GM10248 (cell line): ENCODE measurements around the gene RNF148.

Experiments
- CTCF ChIA-PET: fragments of 300-600 bp; sonication (Branson Sonifier 250); formaldehyde crosslinking; extraction: SDS; loops from one replicate; lab custom pipeline; 2021; ENCODE audit warnings: antibody characterized with exemption; lab: Yijun Ruan, JAX
- POLR2A ChIA-PET: fragments of 350-650 bp; sonication (Branson Sonifier 250); formaldehyde crosslinking; extraction: SDS; loops from one replicate; lab custom pipeline; 2020; ENCODE audit warnings: antibody characterized with exemption; lab: Yijun Ruan, JAX
- DNase-seq: peaks from one replicate; pipeline ENCODE4 v3.0.0; 2012; ENCODE audit errors: extremely low spot score
- TF ChIP-seq, protein P1 (sequence below): IDR thresholded peaks from 2 replicates; pipeline ENCODE4 v1.5.1; 2012; ENCODE audit warnings: mild to moderate bottlenecking, low read depth; ENCODE audit errors: extremely low read depth, missing control alignments, control extremely low read depth

RNF148 gene, protein sequence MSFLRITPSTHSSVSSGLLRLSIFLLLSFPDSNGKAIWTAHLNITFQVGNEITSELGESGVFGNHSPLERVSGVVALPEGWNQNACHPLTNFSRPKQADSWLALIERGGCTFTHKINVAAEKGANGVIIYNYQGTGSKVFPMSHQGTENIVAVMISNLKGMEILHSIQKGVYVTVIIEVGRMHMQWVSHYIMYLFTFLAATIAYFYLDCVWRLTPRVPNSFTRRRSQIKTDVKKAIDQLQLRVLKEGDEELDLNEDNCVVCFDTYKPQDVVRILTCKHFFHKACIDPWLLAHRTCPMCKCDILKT

DNA sequence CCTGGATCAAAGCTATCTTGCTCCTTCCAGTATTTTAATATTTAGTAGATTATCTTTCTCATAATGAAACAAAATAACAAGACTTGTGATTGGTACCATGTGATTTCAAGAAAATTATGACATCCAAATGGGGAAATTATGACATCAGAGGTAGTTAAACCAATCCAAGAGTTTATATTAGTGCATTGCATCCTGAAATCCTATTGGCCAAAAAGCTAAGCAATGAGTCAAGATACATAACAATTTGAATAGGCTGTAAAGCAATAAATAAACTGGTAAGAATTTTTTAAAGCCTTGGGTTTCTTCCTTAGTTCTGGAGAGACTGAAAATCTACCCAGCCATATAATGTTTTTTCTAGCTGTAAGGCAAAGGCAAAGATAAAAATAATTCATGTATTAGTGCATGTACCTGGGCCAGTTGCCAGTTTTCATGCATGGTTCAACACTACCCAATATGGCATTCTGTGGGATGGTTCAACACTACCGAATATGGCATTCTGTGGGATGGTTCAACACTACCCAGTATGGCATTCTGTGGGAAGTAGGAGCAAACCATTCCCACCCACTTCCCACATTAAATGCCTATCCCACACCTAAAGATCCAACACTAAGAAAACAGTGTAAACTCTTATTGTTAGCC is at the start of gene RNF148:
RNF148 (minus strand) TSS at position 51 of the 639 bp plus-strand sequence. CDS start 172 bp downstream, outside the sequence.
- no peak for DNase-seq
- CTCF ChIA-PET, result interaction anchor here (1.2 kb wide), 1 partner anchor 10 kb away, joined by 3 read pairs; no protein-coding TSS in a partner anchor
- POLR2A ChIA-PET, result no interaction called here
- TF ChIP-seq, protein P1, sequence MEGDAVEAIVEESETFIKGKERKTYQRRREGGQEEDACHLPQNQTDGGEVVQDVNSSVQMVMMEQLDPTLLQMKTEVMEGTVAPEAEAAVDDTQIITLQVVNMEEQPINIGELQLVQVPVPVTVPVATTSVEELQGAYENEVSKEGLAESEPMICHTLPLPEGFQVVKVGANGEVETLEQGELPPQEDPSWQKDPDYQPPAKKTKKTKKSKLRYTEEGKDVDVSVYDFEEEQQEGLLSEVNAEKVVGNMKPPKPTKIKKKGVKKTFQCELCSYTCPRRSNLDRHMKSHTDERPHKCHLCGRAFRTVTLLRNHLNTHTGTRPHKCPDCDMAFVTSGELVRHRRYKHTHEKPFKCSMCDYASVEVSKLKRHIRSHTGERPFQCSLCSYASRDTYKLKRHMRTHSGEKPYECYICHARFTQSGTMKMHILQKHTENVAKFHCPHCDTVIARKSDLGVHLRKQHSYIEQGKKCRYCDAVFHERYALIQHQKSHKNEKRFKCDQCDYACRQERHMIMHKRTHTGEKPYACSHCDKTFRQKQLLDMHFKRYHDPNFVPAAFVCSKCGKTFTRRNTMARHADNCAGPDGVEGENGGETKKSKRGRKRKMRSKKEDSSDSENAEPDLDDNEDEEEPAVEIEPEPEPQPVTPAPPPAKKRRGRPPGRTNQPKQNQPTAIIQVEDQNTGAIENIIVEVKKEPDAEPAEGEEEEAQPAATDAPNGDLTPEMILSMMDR, result no peak

DNA sequence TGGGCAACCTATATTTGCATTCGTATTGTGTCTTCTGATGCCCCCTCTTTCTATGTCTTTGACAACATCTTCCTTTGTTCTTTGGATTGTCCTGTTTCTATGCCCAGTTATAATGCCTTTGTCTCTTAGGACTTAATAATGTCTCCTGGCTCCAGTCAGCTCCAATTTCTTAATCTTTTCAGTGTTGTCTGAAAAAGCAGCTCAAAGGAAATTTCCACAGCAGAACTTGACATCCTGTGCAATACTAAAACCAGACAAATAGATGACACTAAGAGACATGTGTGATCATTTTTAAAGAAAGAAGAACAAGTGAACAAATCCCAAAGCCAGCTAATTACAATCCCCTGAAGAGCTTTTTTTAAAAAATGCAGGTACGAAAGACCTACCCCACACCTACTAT is 47.7 kb upstream of the RNF148 start:
- TF ChIP-seq, protein P1, result no peak
- POLR2A ChIA-PET, result no interaction called here
- CTCF ChIA-PET, result interaction anchor here (0.6 kb wide), 1 partner anchor 11 kb away, joined by 3 read pairs; no protein-coding TSS in a partner anchor
- no peak for DNase-seq

DNA sequence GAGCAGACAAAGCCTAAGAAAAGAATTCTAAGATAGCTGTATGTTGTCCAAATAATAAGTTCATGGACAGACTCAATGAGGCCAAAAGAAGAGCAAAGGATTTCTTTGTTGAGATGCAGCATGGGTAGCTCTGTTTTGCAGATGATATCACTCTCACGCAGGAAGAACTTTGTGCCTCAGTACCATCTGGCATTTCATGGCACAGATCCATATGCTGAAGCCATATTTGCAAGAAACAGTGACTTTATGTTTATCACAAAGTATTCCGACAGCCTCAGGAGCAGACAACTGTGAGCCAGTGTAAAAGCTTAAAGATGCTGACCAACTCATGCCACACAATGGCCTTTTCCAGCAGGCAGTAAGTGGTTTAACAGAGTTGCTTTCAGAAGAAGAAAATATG is 45.5 kb upstream of the RNF148 start:
- TF ChIP-seq, protein P1, result no peak
- ChIA-PET CTCF (interaction anchor here (1.4 to 2.8 kb wide), 3 partner anchors 11 to 17 kb away, joined by 3 to 11 read pairs (median 3); no protein-coding TSS in a partner anchor), POLR2A (no interaction called here)
- DNase-seq, result no peak

DNA sequence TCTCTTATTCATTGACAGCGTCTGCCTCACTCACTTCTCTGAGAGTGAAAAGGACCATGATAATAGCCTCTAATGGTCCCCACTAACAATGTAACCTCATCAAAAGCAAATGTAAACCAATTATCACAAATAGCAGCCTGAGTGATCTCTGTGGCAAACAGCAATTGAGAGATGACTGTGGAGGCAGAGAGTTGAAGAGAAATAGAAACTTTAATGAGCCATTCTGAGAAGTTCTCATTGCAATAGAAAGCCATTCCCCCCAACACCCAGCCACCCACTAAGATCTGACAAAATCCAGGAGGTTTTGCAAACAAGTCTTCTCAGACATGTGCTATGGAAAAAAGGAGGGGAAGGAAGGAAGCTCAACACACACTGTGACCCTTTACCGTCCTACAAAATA is 44.2 kb upstream of the RNF148 start:
- CTCF ChIA-PET, result interaction anchor here (0.8 to 2.8 kb wide), 3 partner anchors 11 to 16 kb away, joined by 3 to 11 read pairs (median 3); no protein-coding TSS in a partner anchor
- DNase-seq, result no peak

DNA sequence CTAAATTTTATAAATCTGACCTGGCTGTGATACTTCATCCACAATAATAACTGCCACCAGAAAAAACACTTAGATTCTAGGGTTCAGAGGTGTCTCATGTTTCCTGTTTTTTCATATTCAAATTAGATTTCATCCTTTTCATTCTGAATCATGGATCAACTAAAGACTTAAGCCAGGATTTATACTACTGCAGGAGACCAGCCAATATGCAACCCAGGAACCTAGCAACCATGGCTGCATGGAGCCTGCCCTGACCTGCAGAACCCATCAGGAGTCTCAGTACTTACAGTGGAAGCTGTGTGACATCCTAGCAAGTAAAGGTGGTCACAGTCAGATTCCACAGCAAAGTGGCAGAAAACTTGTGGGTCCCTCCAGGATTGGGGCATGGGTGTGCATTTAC is 40.5 kb upstream of the RNF148 start:
- POLR2A ChIA-PET, result no interaction called here
- DNase-seq, result no peak
- TF ChIP-seq, protein P1, result no peak
- CTCF ChIA-PET, result interaction anchor here (1.0 kb wide), 1 partner anchor 40 kb away, joined by 3 read pairs; no protein-coding TSS in a partner anchor

More for the DNA sequence above, 44.2 kb upstream of the RNF148 start:
- POLR2A ChIA-PET, result no interaction called here
- TF ChIP-seq, protein P1, result no peak

DNA sequence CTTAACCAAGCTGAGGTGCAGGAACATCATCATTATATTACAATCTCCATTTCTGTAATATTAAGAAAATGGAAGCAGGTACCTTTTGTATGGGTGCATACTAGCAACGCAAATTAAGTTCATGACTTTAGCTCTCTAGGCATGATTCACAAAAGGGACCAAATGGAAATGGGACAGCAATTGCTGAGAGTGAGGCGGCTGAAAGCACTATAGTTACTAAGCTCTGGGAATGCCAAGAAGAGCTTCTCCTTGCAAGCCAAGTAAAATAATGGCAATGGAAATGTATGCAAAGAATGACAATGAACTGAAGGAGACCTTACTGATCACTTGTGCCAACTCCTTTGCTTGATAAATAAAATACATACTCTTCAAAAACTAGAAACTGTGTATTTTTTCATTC is 36.2 kb upstream of the RNF148 start:
- TF ChIP-seq, protein P1, result no peak
- ChIA-PET CTCF (no interaction called here), POLR2A (no interaction called here)
- DNase-seq, result no peak
